ENCODE measurements around the gene AKIRIN2.
"Not testable (repeated sequence)": the region's sequence is repeated elsewhere in the genome, so short reads cannot be mapped to it uniquely, and the experiment has no call there.

The AKIRIN2 gene

GRCh38 chr6:87712713-87713112 lies 10.7 kb upstream of the AKIRIN2 start:
- not testable (repeated sequence) for H3K9ac ChIP-seq (ENCODE audit: low read depth, low read length); H3K4me3 ChIP-seq (ENCODE audit: low read depth, low read length); H3K4me1 ChIP-seq (ENCODE audit: control insufficient read depth, insufficient read depth, low read length); H3K27me3 ChIP-seq (ENCODE audit: control insufficient read depth, insufficient read depth, low read length); H3K9me3 ChIP-seq (ENCODE audit: control insufficient read depth, insufficient read depth, low read length); H3K36me3 ChIP-seq (ENCODE audit: control insufficient read depth, insufficient read depth, low read length)

DNA sequence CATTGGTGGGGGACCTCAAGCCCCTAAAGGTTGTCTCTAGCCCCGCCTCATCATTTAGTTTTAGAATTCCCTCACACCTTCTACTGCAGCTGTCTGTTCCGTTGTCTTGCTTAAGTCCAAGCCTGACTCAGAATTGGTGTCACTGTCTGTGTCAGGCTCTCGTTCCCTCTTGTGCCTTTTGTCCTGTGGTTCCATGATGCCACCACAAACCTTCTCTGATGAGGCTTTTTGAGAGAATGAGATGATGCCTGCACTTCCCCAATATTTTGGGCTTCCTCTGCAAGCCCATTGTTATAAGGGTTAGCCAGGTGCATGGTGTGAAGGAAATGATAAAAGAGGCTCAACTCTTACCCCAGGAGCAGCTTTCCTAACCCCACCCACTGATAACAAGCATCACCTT lies 8.1 kb upstream of the AKIRIN2 start:
- Histone ChIP-seq H3K4me1 (ENCODE audit: control insufficient read depth, insufficient read depth, low read length) (peaks cover 2% of the 10 kb centered on the region), H3K4me3 (ENCODE audit: low read depth, low read length) (no peak overlapping the region), H3K9me3 (ENCODE audit: control insufficient read depth, insufficient read depth, low read length) (no peaks in the 10 kb centered on the region), H3K9ac (ENCODE audit: low read depth, low read length) (no peak overlapping the region), H3K36me3 (ENCODE audit: control insufficient read depth, insufficient read depth, low read length) (no peaks in the 10 kb centered on the region), H3K27me3 (ENCODE audit: control insufficient read depth, insufficient read depth, low read length) (no peaks in the 10 kb centered on the region)

DNA sequence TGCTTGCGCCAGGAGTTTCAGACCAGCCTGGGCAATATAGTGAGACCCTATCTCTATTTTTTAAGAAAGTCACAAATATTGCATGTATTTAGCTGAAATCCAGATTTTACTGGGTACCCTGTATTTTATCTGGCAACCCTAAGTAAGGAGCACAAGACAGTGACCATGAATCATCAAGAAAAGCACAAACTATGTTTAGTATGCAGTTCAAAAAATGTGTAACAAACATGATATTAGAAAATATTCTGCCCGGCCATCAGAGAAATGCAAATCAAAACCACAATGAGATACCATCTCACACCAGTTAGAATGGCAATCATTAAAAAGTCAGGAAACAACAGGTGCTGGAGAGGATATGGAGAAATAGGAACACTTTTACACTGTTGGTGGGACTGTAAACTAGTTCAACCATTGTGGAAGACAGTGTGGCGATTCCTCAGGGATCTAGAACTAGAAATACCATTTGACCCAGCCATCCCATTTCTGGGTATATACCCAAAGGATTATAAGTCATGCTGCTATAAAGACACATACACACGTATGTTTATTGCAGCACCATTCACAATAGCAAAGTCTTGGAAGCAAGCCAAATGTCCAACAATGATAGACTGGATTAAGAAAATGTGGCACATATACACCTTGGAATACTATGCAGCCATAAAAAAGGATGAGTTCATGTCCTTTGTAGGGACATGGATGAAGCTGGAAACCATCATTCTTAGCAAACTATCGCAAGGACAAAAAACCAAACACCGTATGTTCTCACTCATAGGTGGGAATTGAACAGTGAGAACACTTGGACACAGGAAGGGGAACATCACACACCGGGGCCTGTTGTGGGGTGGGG lies 6.8 kb upstream of the AKIRIN2 start:
- not testable (repeated sequence) for H3K4me3 ChIP-seq (ENCODE audit: low read depth, low read length); H3K9me3 ChIP-seq (ENCODE audit: control insufficient read depth, insufficient read depth, low read length); H3K36me3 ChIP-seq (ENCODE audit: control insufficient read depth, insufficient read depth, low read length)

DNA sequence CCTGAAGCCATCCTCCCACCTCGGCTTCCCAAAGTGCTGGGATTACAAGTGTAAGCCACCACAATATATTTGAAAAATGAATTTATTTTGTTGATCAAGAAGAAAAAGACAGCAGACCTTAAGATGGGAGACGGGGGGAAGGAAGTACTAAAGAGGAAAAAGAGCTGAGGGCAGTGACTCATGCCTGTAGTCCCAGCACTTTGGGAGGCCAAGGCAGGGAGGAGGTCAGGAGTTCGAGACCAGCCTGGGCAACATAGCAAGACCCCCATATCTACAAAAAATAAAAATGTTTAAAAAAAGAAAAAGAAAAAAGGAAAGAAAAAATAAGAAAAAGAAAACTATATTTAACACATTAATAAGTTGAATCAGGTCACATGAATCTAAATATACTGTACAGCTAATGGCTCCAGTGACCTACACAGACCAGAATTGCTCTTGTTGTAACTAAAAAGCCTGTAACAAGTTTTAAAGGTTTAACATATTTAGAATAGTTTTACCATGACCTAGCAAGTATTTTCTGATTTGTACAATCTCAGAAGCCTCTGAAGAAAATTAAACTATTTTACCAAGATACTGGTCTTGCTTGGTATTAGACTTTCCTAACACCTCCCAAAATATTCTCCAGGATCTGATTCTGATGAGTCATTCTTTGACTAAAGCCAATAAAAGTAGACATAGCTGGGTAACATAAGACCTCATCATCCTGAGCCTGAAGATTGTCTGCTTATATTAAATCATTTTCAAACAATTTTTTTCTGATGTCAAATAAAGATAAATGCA lies 4.3 kb upstream of the AKIRIN2 start:
- Histone ChIP-seq H3K27me3 (ENCODE audit: control insufficient read depth, insufficient read depth, low read length) (no peaks in the 10 kb centered on the region), H3K9ac (ENCODE audit: low read depth, low read length) (no peak overlapping the region), H3K36me3 (ENCODE audit: control insufficient read depth, insufficient read depth, low read length) (no peaks in the 10 kb centered on the region), H3K9me3 (ENCODE audit: control insufficient read depth, insufficient read depth, low read length) (no peaks in the 10 kb centered on the region), H3K4me3 (ENCODE audit: low read depth, low read length) (no peak overlapping the region), H3K4me1 (ENCODE audit: control insufficient read depth, insufficient read depth, low read length) (peaks cover 2% of the 10 kb centered on the region)

More for the DNA sequence above, 6.8 kb upstream of the AKIRIN2 start:
- not testable (repeated sequence) for H3K9ac ChIP-seq (ENCODE audit: low read depth, low read length); H3K4me1 ChIP-seq (ENCODE audit: control insufficient read depth, insufficient read depth, low read length); H3K27me3 ChIP-seq (ENCODE audit: control insufficient read depth, insufficient read depth, low read length)

DNA sequence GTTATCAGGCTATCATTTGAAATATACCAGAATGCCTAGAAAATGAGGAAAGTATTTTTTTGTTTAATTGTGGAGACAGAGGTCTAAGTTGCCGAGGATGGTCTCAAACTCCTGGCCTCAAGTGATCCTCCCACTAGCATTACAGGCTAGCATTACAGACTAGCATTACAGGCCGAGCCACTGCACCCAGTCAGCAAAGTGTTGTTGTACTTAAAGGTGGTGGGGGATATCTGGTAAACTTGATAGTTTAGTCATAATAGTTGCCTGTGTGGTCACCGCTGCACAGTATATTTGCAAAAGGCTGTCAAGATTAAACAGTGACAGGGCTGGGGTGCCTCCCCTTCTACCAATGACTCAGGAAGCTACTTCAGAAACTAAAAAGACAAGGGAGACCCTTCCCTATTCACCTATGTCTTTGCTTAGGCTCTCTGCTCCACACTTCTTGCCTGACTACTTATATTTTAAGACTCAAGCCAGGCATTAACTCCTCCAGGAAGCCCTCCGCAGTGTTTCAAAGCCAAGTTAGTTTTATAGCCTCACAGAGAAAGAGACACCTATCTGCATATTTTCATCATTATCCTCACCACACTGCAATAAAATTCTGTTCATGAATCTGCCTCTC lies 3.1 kb upstream of the AKIRIN2 start:
- Histone ChIP-seq H3K4me1 (ENCODE audit: control insufficient read depth, insufficient read depth, low read length) (peaks cover 2% of the 10 kb centered on the region), H3K9ac (ENCODE audit: low read depth, low read length) (no peak overlapping the region), H3K27me3 (ENCODE audit: control insufficient read depth, insufficient read depth, low read length) (no peaks in the 10 kb centered on the region), H3K9me3 (ENCODE audit: control insufficient read depth, insufficient read depth, low read length) (no peaks in the 10 kb centered on the region), H3K4me3 (ENCODE audit: low read depth, low read length) (no peak overlapping the region), H3K36me3 (ENCODE audit: control insufficient read depth, insufficient read depth, low read length) (no peaks in the 10 kb centered on the region)

DNA sequence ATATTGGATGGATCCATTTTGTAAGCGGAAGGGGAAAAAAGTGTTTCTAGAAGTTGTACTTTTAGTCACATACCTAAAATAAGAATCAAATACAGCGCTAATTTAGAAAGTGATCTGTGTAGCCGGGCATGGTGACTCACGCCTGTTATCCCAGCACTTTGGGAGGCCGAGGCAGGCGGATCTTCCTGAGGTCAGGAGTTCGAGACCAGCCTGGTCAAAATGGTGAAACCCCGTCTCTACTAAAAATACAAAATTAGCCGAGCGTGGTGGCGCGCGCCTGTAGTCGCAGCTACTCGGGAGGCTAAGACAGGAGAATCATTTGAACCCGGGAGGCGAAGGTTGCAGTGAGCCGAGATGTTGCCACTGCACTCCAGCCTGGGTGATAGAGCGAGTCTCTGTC lies 1.0 kb upstream of the AKIRIN2 start:
- H3K36me3 ChIP-seq (ENCODE audit: control insufficient read depth, insufficient read depth, low read length); H3K9ac ChIP-seq (ENCODE audit: low read depth, low read length); H3K9me3 ChIP-seq (ENCODE audit: control insufficient read depth, insufficient read depth, low read length); H3K27me3 ChIP-seq (ENCODE audit: control insufficient read depth, insufficient read depth, low read length); H3K4me1 ChIP-seq (ENCODE audit: control insufficient read depth, insufficient read depth, low read length): not testable (repeated sequence)
- H3K4me3 ChIP-seq (ENCODE audit: low read depth, low read length) = peak overlapping the region; percentile 62

DNA sequence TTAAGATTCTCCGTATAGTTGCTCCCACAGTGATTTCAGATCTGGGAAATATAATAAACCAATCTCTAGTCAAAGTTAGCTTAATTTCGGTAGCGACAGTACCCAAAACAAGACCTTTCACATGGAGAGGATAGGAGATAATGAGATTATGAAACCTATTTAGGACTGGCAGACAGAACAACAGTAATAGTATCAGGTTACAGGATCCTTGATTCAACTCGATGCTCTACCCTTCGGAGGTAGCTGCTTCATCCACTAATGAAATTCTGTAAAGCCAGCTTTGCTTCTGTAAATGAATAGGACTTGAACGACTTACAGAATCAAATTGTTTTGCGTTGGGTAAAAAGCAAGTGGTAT lies 534 bp upstream of the AKIRIN2 start:
- no peaks in the 10 kb centered on the region for H3K36me3 ChIP-seq (ENCODE audit: control insufficient read depth, insufficient read depth, low read length)
- peak overlapping the region; percentile 62 for H3K4me3 ChIP-seq (ENCODE audit: low read depth, low read length)
- H3K4me1 ChIP-seq (ENCODE audit: control insufficient read depth, insufficient read depth, low read length) = no peaks in the 10 kb centered on the region
- no peaks in the 10 kb centered on the region for H3K27me3 ChIP-seq (ENCODE audit: control insufficient read depth, insufficient read depth, low read length)
- peak overlapping the region; percentile 48 for H3K9ac ChIP-seq (ENCODE audit: low read depth, low read length)
- H3K9me3 ChIP-seq (ENCODE audit: control insufficient read depth, insufficient read depth, low read length) = no peaks in the 10 kb centered on the region

GRCh38 chr6:87701344-87701675 lies 723 bp downstream of the AKIRIN2 start:
- peak overlapping the region; percentile 96 for H3K9ac ChIP-seq (ENCODE audit: low read depth, low read length)
- peak overlapping the region; percentile 98 for H3K4me3 ChIP-seq (ENCODE audit: low read depth, low read length)
- H3K27me3 ChIP-seq (ENCODE audit: control insufficient read depth, insufficient read depth, low read length) = no peaks in the 10 kb centered on the region
- no peaks in the 10 kb centered on the region for H3K36me3 ChIP-seq (ENCODE audit: control insufficient read depth, insufficient read depth, low read length)
- H3K4me1 ChIP-seq (ENCODE audit: control insufficient read depth, insufficient read depth, low read length) = no peaks in the 10 kb centered on the region
- no peaks in the 10 kb centered on the region for H3K9me3 ChIP-seq (ENCODE audit: control insufficient read depth, insufficient read depth, low read length)

GRCh38 chr6:87700397-87701343 lies 1.4 kb downstream of the AKIRIN2 start:
- H3K9ac ChIP-seq (ENCODE audit: low read depth, low read length) = peak overlapping the region; percentile 96
- H3K27me3 ChIP-seq (ENCODE audit: control insufficient read depth, insufficient read depth, low read length) = no peaks in the 10 kb centered on the region
- no peaks in the 10 kb centered on the region for H3K36me3 ChIP-seq (ENCODE audit: control insufficient read depth, insufficient read depth, low read length)
- no peaks in the 10 kb centered on the region for H3K9me3 ChIP-seq (ENCODE audit: control insufficient read depth, insufficient read depth, low read length)
- H3K4me1 ChIP-seq (ENCODE audit: control insufficient read depth, insufficient read depth, low read length) = no peaks in the 10 kb centered on the region
- H3K4me3 ChIP-seq (ENCODE audit: low read depth, low read length) = peak overlapping the region; percentile 98

- no peaks in the 10 kb centered on the region for H3K27me3 ChIP-seq (ENCODE audit: control insufficient read depth, insufficient read depth, low read length)
- peak overlapping the region; percentile 98 for H3K4me3 ChIP-seq (ENCODE audit: low read depth, low read length)
- H3K9ac ChIP-seq (ENCODE audit: low read depth, low read length) = no peak overlapping the region
- no peaks in the 10 kb centered on the region for H3K36me3 ChIP-seq (ENCODE audit: control insufficient read depth, insufficient read depth, low read length)
- H3K9me3 ChIP-seq (ENCODE audit: control insufficient read depth, insufficient read depth, low read length) = no peaks in the 10 kb centered on the region
- H3K4me1 ChIP-seq (ENCODE audit: control insufficient read depth, insufficient read depth, low read length) = no peaks in the 10 kb centered on the region
Observed at GRCh38 chr6:87699576-87699975, 2.5 kb downstream of the AKIRIN2 start.

DNA sequence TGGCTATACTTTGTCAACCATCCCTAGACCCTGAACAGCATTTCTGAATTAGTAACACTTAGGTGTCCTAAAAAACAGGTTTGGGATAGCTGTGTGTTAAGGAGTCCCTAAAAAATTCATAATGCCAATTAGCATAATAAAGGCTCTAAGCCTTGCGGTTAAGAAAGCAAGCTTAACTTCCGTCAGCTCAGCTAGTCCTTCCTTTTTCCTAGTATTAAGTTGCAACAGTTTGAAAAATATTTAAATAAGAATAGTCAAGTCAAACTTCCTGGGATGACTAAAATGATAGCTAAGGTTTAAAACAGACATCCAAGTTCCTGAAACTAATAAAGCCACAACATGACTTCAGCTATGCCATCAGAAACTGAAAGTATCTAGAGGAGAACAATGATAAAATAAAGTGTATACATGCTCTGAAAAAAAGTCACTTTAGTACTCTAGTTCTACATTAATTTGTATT lies 3.5 kb downstream of the AKIRIN2 start:
- Histone ChIP-seq H3K9ac (ENCODE audit: low read depth, low read length) (no peak overlapping the region), H3K4me1 (ENCODE audit: control insufficient read depth, insufficient read depth, low read length) (peaks cover 2% of the 10 kb centered on the region), H3K36me3 (ENCODE audit: control insufficient read depth, insufficient read depth, low read length) (no peaks in the 10 kb centered on the region)

More for the DNA sequence above, 3.5 kb downstream of the AKIRIN2 start:
- H3K9me3 ChIP-seq (ENCODE audit: control insufficient read depth, insufficient read depth, low read length) = no peaks in the 10 kb centered on the region
- peak overlapping the region; percentile 98 for H3K4me3 ChIP-seq (ENCODE audit: low read depth, low read length)
- H3K27me3 ChIP-seq (ENCODE audit: control insufficient read depth, insufficient read depth, low read length) = no peaks in the 10 kb centered on the region

Data from iPS-15b (cell line).